ENCODE measurements around the gene ALDH1L2.

- TF ChIP-seq CTCF (IDR thresholded peaks at IDR 0.05) (no peak), POLR2A (IDR thresholded peaks at IDR 0.05) (no peak)
Measured at GRCh38 chr12:104973250-104973649, 111.0 kb downstream of the ALDH1L2 start.
